Caco-2 (cell line): ENCODE data around the gene RANBP10. TPM values are rescaled to one million over a fixed set of nuclear protein-coding genes. Genes with fewer than 3 reads are reported as not detected.

Source experiments
- BruUV-seq: library from RNA; stranded (reverse); fragments of 400-500 nt; replicated peaks from 2 replicates; lab custom pipeline; 2021; lab: Mats Ljungman, UMichigan
- CTCF ChIA-PET: fragments of 300-600 bp; sonication (Branson Sonifier 250); formaldehyde crosslinking; loops from one replicate; lab custom pipeline; 2022; ENCODE audit warnings: antibody characterized with exemption; lab: Charles Lee
- POLR2A ChIA-PET: fragments of 300-600 bp; sonication (Branson Sonifier 250); formaldehyde crosslinking; loops from one replicate; lab custom pipeline; 2022; ENCODE audit warnings: antibody characterized with exemption; lab: Charles Lee
- DNase-seq, 2 experiments: peaks; one replicate each; pipeline versions ENCODE4 v3.0.0 to v3.0.0-alpha.2; 2020 to 2022
- H3K27me3 ChIP-seq: replicated peaks from 2 replicates; pipeline ENCODE4 v1.6.0; 2011; ENCODE audit warnings: low read length; ENCODE audit not compliant: control insufficient read depth, insufficient read depth
- H3K36me3 ChIP-seq: 2 replicates; pipeline ENCODE4 v1.5.1; 2011; ENCODE audit warnings: low read length; ENCODE audit not compliant: control insufficient read depth, insufficient read depth
- H3K4me1 ChIP-seq: fragments of 250-450 bp; sonication (Bioruptor Pico); 2 replicates; pipeline ENCODE4 v1.5.1; 2020; ENCODE audit warnings: mild to moderate bottlenecking
- H3K4me3 ChIP-seq: 2 replicates; pipeline ENCODE4 v1.5.1; 2011; ENCODE audit warnings: low read depth, mild to moderate bottlenecking, control low read depth, low read length
- H3K9me3 ChIP-seq: fragments of 250-450 bp; sonication (Bioruptor Pico); 2 replicates; pipeline ENCODE4 v1.5.1; 2020; ENCODE audit warnings: mild to moderate bottlenecking, moderate library complexity
- H3K27ac Mint-ChIP-seq: one replicate; pipeline ENCODE4 v1.8.0; 2022; ENCODE audit warnings: mixed read lengths; ENCODE audit not compliant: unreplicated experiment
- H3K27me3 Mint-ChIP-seq: one replicate; pipeline ENCODE4 v1.8.0; 2022; ENCODE audit warnings: mixed read lengths; ENCODE audit not compliant: insufficient read depth, unreplicated experiment
- H3K36me3 Mint-ChIP-seq: one replicate; pipeline ENCODE4 v1.8.0; 2022; ENCODE audit warnings: mild to moderate bottlenecking, mixed read lengths; ENCODE audit not compliant: insufficient read depth, unreplicated experiment
- H3K4me1 Mint-ChIP-seq: one replicate; pipeline ENCODE4 v1.8.0; 2022; ENCODE audit warnings: low read depth, mixed read lengths; ENCODE audit not compliant: unreplicated experiment
- H3K4me3 Mint-ChIP-seq: one replicate; pipeline ENCODE4 v1.8.0; 2022; ENCODE audit warnings: mild to moderate bottlenecking, moderate library complexity, mixed read lengths; ENCODE audit not compliant: unreplicated experiment
- H3K9me3 Mint-ChIP-seq: one replicate; pipeline ENCODE4 v1.8.0; 2022; ENCODE audit warnings: mixed read lengths; ENCODE audit not compliant: unreplicated experiment
- intact Hi-C: fragments of 100-400 bp; cut with micrococcal nuclease; formaldehyde crosslinking; loops from one replicate; pipeline ENCODE4 v1.10.0; 2022; ENCODE audit not compliant: unreplicated experiment
- total RNA-seq: library from RNA; stranded (reverse); gene quantifications from 2 replicates; pipeline ENCODE4 v1.2.3, GENCODE V29; 2022
- TF ChIP-seq, protein P1 (sequence below), 2 experiments: fragments of 200-600 bp in 1 of 2; IDR thresholded peaks; 1 replicate in 1 of 2; 2 replicates in 1 of 2; pipeline versions ENCODE4 v1.5.1 to v1.8.0; 2011 to 2022; ENCODE audit warnings: antibody characterized with exemption in 1 of 2, control low read depth in 1 of 2, inconsistent platforms in 1 of 2, low read depth in 1 of 2, low read length in 1 of 2, mild to moderate bottlenecking in 1 of 2, moderate library complexity in 1 of 2; ENCODE audit not compliant: insufficient read depth in 1 of 2, severe bottlenecking in 1 of 2, unreplicated experiment in 1 of 2

Gene RANBP10
- total RNA-seq, 1 experiment from 2014 or later = 21.8 TPM

DNA sequence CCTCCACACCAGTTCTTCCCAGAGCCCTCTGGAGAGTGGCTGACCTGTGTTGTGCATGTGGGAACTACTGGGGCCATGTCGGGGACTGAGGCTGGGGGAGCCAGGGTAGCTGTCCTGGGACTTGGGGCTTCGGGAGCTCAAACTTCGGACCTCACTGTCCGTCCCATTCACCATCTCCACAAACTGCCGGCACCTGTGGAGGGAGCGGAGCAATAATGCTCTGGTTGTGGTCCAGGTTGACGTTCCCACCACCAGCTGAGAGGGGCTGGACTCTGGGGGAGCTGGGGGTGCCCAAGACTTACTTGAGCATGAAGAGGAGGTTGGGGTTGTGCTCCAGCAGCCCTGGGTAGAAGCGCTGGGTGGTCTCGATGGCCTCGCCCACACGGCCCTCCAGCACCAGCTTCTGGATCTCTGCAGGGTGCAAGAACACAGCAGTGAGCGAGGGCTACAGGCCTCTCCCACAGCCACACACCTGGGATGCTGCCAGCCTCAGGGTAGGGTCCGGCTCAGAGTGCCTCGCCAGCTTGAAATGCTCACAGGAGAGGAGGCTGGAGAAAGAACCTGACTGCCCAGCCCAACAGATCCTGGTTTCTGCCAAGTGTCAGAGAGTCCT is 76.6 kb downstream of the RANBP10 start:
- POLR2A ChIA-PET = no interaction called here
- H3K27me3 ChIP-seq = no peaks in the 10 kb centered on the region
- H3K4me1 Mint-ChIP-seq = no peaks in the 10 kb centered on the region
- H3K4me1 ChIP-seq = no peaks in the 10 kb centered on the region
- no peak overlapping the region for H3K4me3 Mint-ChIP-seq
- no peaks in the 10 kb centered on the region for H3K9me3 ChIP-seq
- no peak overlapping the region for H3K27ac Mint-ChIP-seq
- no peak for DNase-seq
- peaks cover 13% of the 10 kb centered on the region for H3K36me3 Mint-ChIP-seq
- H3K27me3 Mint-ChIP-seq = no peaks in the 10 kb centered on the region
- peaks cover 10% of the 10 kb centered on the region for H3K36me3 ChIP-seq
- intact Hi-C loops = no loop called here
- H3K9me3 Mint-ChIP-seq = no peaks in the 10 kb centered on the region
- no TSS peak for BruUV-seq
- TF ChIP-seq, protein P1, sequence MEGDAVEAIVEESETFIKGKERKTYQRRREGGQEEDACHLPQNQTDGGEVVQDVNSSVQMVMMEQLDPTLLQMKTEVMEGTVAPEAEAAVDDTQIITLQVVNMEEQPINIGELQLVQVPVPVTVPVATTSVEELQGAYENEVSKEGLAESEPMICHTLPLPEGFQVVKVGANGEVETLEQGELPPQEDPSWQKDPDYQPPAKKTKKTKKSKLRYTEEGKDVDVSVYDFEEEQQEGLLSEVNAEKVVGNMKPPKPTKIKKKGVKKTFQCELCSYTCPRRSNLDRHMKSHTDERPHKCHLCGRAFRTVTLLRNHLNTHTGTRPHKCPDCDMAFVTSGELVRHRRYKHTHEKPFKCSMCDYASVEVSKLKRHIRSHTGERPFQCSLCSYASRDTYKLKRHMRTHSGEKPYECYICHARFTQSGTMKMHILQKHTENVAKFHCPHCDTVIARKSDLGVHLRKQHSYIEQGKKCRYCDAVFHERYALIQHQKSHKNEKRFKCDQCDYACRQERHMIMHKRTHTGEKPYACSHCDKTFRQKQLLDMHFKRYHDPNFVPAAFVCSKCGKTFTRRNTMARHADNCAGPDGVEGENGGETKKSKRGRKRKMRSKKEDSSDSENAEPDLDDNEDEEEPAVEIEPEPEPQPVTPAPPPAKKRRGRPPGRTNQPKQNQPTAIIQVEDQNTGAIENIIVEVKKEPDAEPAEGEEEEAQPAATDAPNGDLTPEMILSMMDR (IDR thresholded peaks at IDR 0.05; ENCODE audit: insufficient read depth in 1 of 2, low read depth in 1 of 2, low read length in 1 of 2, severe bottlenecking in 1 of 2, unreplicated experiment in 1 of 2) = no peak
- CTCF ChIA-PET = no interaction called here
- H3K4me3 ChIP-seq = no peak overlapping the region

DNA sequence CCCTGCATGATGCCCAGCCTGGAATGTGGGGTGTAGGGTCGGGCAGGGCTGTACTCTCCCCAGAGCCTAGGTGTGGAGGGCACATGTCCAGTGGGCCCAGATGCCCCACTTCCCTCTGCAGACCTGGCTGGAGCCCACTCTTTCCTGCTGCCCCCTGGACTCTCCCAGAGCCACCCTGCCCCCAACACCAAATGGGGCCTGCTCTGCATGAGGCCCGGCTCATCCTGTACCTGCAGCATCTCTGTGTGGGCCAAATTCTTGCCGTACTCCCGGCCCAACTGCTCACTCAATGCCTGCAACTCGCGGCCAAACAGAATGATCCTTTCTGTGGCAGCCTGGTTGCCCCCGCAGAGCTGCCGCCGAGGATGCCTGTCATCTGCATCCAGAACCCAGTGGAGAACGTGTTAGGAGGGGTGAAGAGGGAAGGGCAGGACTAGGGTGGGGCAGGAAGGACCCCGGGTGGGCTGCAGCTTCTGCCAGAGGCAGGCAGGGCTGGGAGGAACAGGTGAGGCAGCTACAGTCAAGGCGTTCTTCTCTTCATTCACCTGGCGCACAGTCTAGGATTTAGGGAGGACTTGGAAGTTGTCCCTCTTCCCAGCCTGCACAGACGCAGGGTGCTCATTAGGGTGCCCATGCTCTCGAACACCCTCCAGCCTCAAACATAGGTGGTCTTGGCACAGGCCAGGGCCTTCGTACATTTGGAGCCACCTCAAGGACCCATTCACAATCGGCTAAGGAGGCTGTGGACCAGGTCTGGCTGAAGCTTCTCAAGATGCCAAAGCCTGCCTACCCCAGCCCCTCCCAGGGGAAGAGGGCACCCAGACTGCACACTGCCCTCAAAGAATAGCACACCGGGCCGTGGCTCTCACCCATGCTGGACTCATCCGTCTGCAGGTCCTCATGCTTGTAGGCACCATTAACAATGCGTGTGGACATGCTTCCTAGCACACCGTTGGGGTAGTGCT is 78.6 kb downstream of the RANBP10 start:
- H3K27ac Mint-ChIP-seq = no peak overlapping the region
- BruUV-seq = no TSS peak
- no peaks in the 10 kb centered on the region for H3K9me3 Mint-ChIP-seq
- Histone ChIP-seq H3K27me3 (no peaks in the 10 kb centered on the region), H3K9me3 (no peaks in the 10 kb centered on the region), H3K4me3 (no peak overlapping the region), H3K4me1 (no peaks in the 10 kb centered on the region), H3K36me3 (peaks cover 10% of the 10 kb centered on the region)
- H3K4me3 Mint-ChIP-seq = no peak overlapping the region
- no peaks in the 10 kb centered on the region for H3K4me1 Mint-ChIP-seq
- CTCF ChIA-PET = no interaction called here
- intact Hi-C loops = no loop called here
- POLR2A ChIA-PET = no interaction called here
- TF ChIP-seq, protein P1 (IDR thresholded peaks at IDR 0.05; ENCODE audit: insufficient read depth in 1 of 2, low read depth in 1 of 2, low read length in 1 of 2, severe bottlenecking in 1 of 2, unreplicated experiment in 1 of 2) = no peak
- no peaks in the 10 kb centered on the region for H3K27me3 Mint-ChIP-seq
- DNase-seq = no peak
- peaks cover 13% of the 10 kb centered on the region for H3K36me3 Mint-ChIP-seq

DNA sequence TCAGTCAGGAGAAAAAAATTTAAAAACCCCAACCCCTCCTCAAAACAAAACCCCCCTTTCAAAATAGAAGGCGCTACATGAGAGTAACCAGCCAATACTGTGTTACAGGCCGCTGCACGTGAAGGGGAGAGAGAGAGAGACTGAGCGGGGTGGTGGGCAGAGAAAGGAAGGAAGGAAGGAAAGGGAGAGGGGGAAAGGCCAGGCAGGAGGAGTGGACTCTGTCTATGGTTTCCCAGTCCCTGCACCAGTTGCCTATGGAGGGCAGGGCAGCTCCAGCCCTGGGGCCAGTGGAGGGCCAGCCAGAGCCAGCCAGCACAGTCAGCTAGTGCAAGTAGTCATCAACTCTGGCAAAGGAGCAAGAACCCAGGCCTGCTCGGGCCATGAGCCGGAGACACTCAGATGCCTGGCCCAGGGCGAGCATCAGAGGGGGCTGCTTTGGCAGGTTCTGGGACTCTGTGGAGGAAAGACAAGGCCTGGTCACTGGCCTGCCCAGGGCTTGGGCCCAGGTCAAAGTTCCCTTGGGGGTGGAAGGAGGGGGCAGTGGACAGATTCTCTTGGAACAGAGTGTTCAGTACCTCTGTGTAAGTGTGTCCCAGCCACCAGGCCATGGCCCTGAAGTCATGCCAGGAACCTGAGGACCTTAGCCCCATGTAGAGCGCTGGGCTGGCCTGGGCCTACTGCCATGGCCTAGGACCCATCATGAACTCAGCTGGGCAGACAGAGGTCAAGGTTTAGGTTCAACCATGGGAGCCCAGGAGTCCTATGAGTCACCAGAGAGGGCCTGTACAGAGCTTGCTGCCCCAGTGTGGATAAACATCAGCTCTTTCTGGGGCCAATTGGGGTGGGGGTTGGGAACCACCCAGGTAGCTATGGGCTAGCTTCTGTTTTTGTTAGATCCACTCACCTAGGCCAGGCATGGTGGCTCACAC is 80.0 kb downstream of the RANBP10 start:
- peaks cover 13% of the 10 kb centered on the region for H3K36me3 Mint-ChIP-seq

More for the DNA sequence above, 80.0 kb downstream of the RANBP10 start:
- no peak overlapping the region for H3K4me3 ChIP-seq
- H3K36me3 ChIP-seq = peaks cover 9% of the 10 kb centered on the region; the same call in 1 of the 2 replicates
- no peaks in the 10 kb centered on the region for H3K9me3 Mint-ChIP-seq
- TF ChIP-seq, protein P1 (IDR thresholded peaks at IDR 0.05; ENCODE audit: insufficient read depth in 1 of 2, low read depth in 1 of 2, low read length in 1 of 2, severe bottlenecking in 1 of 2, unreplicated experiment in 1 of 2) = no peak
- DNase-seq = no peak
- H3K27ac Mint-ChIP-seq = no peak overlapping the region
- no peaks in the 10 kb centered on the region for H3K27me3 Mint-ChIP-seq
- no peaks in the 10 kb centered on the region for H3K4me1 ChIP-seq
- intact Hi-C loops = no loop called here
- H3K9me3 ChIP-seq = no peaks in the 10 kb centered on the region
- H3K4me1 Mint-ChIP-seq = no peaks in the 10 kb centered on the region
- POLR2A ChIA-PET = no interaction called here
- no TSS peak for BruUV-seq
- no peaks in the 10 kb centered on the region for H3K27me3 ChIP-seq
- CTCF ChIA-PET = no interaction called here
- H3K4me3 Mint-ChIP-seq = no peak overlapping the region
